HG03378 (cell line): Measurements from ENCODE around the gene SDHAF3.
"Not testable (repeated sequence)": the region's sequence is repeated elsewhere in the genome, so short reads cannot be mapped to it uniquely, and the experiment has no call there.

Experiments
- ATAC-seq: cut with Tn5 transposase; IDR thresholded peaks from one replicate; pipeline ENCODE4 v1.9.1; 2021; ENCODE audit warnings: mild to moderate bottlenecking, moderate library complexity; ENCODE audit not compliant: unreplicated experiment

SDHAF3 gene

GRCh38 chr7:97117372-97118188 lies at the start of gene SDHAF3:
Gene SDHAF3, plus strand, starts transcription at chr7:97117698. Its CDS starts 26 bp downstream, at chr7:97117724.
- peak; percentile 92 for ATAC-seq

GRCh38 chr7:97072025-97072424 lies 45.5 kb upstream of the SDHAF3 start:
- ATAC-seq, result not testable (repeated sequence)

GRCh38 chr7:97075928-97076327 lies 41.6 kb upstream of the SDHAF3 start:
- ATAC-seq, result no peak

- ATAC-seq, result peak; percentile 83
Measured at GRCh38 chr7:97078023-97078969, 39.2 kb upstream of the SDHAF3 start.

- ATAC-seq, result no peak
Measured at GRCh38 chr7:97079300-97079699, 38.2 kb upstream of the SDHAF3 start.

- ATAC-seq, result no peak
Measured at GRCh38 chr7:97081521-97082300, 35.8 kb upstream of the SDHAF3 start.

- ATAC-seq, result no peak
Measured at GRCh38 chr7:97088364-97088763, 29.1 kb upstream of the SDHAF3 start.

- no peak for ATAC-seq
Measured at GRCh38 chr7:97089771-97090170, 27.7 kb upstream of the SDHAF3 start.

GRCh38 chr7:97090761-97091353 lies 26.6 kb upstream of the SDHAF3 start:
- no peak for ATAC-seq

- ATAC-seq, result no peak
Measured at GRCh38 chr7:97094284-97094930, 23.1 kb upstream of the SDHAF3 start.

- ATAC-seq, result no peak
Measured at GRCh38 chr7:97096037-97096436, 21.5 kb upstream of the SDHAF3 start.

- ATAC-seq, result no peak
Measured at GRCh38 chr7:97096661-97097060, 20.8 kb upstream of the SDHAF3 start.

- ATAC-seq, result peak; percentile 96
Measured at GRCh38 chr7:97104719-97105238, 12.7 kb upstream of the SDHAF3 start.

- no peak for ATAC-seq
Measured at GRCh38 chr7:97107192-97107800, 10.2 kb upstream of the SDHAF3 start.

- peak; percentile 39 for ATAC-seq
Measured at GRCh38 chr7:97116308-97116707, 1.2 kb upstream of the SDHAF3 start.

GRCh38 chr7:97117035-97117371 lies 495 bp upstream of the SDHAF3 start:
- ATAC-seq, result no peak

- no peak for ATAC-seq
Measured at GRCh38 chr7:97118306-97118917, 914 bp downstream of the SDHAF3 start.

GRCh38 chr7:97119747-97120146 lies 2.2 kb downstream of the SDHAF3 start:
- no peak for ATAC-seq
